ENCODE measurements around the gene SEC11A.
A peak's percentile ranks its signal among the peaks of the same experiment; 100 is the strongest.
"Not testable (repeated sequence)": the region's sequence is repeated elsewhere in the genome, so short reads cannot be mapped to it uniquely, and the experiment has no call there.

SEC11A gene

DNA sequence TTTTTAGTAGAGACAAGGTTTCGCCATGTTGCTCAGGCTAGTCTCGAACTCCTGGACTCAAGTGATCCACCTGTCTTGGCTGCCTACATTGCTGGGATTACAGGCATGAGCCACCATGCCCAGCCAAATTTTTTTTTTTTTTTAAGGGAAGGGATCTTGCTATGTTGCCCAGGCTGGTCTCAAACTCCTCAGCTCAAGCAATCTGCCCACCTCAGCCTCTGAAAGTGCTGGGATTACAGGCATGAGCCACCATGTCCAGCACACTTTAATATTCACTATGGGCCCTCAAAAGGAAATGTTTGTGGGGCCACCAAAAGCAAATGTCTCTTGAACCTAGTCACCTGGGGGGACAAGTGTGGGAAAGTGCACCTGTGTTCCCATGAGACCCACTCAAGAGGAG lies 73.3 kb downstream of the SEC11A start:
- DNase-seq (ENCODE audit: low read depth in 2 of 2), result not testable (repeated sequence)

DNA sequence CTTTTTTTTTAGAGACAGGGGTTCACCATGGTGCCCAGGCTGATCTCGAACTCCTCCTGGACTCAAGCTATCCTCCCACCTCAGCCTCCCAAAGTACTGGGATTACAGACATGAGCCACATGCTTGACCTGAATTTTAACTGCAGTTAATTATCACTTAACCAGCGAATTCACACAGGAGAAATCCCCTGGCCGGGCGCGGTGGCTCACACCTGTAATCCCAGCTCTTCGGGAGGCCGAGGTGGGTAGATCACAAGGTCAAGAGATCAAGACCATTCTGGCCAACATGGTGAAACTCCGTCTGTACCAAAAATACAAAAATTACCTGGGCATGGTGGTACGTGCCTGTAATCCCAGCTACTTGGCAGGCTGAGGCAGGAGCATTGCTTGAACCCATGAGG lies 74.1 kb downstream of the SEC11A start:
- DNase-seq (ENCODE audit: low read depth in 2 of 2), result not testable (repeated sequence)

GRCh38 chr15:84638103-84638502 lies 77.8 kb downstream of the SEC11A start:
- DNase-seq (ENCODE audit: low read depth in 2 of 2), result no peak

- no peak for DNase-seq (ENCODE audit: low read depth in 2 of 2)
Measured at GRCh38 chr15:84634228-84634837, 81.6 kb downstream of the SEC11A start.

DNA sequence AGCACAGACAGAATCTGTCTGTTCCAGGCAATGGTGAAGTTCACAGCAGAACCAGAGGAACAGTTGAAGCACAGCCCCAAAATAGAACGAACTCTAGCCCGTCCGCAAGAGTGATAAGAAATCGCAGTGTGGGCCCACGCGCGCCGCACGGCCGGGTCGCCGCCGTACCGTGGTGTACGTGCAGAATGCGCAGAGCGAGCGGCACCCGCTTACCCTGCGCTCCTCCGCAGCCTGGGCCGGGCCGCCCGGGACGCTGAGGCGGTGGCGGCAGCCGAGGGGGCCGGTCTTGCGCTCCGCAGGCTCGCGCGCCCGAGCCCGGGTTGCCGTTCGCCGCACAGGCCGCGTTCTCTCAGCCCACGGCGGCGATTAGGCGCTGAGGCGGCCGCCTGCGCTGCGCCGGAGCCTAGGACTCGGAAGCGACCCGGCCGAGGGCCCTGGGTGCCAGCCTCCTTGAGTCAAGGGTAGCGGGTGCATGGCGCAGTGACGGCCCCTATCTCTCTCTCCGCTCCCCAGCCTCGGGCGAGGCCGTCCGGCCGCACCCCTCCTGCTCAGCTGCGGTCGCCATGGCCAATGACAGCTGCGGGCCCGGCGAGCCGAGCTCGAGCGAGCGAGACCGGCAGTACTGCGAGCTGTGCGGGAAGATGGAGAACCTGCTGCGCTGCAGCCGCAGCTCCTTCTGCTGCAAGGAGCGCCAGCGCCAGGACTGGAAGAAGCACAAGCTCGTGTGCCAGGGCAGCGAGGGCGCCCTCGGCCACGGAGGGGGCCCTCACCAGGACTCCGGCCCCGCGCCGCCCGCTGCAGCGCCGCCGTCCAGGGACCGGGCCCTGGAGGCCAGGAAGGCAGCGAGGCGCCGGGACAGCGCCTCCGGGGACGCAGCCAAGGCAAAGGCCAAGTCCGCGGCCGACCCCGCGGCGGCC lies 82.4 kb downstream of the SEC11A start:
- peak; percentile 24 to 32 for DNase-seq (ENCODE audit: low read depth in 2 of 2)

GRCh38 chr15:84631706-84632272 lies 84.2 kb downstream of the SEC11A start:
- DNase-seq (ENCODE audit: low read depth in 2 of 2), result no peak

DNA sequence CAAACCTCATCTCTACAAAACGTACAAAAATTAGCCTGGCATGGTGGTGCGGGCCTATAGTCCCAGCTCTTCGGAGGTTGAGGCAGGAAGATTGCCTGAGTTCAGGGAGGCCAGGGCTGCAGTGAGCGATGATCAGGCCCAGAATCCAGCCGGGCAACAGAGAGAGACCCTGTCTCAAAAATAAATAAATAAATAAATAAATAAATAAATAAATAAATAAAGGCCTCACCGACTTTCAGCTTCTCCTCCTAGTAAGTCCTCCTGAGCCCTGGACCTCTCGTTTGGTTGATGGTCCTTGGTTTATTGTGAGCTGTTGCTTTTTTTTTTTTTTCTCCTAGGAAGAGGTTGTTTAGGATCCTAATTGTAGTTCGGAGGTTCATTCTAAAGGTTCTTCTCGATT lies 86.9 kb downstream of the SEC11A start:
- DNase-seq (ENCODE audit: low read depth in 2 of 2), result no peak

DNA sequence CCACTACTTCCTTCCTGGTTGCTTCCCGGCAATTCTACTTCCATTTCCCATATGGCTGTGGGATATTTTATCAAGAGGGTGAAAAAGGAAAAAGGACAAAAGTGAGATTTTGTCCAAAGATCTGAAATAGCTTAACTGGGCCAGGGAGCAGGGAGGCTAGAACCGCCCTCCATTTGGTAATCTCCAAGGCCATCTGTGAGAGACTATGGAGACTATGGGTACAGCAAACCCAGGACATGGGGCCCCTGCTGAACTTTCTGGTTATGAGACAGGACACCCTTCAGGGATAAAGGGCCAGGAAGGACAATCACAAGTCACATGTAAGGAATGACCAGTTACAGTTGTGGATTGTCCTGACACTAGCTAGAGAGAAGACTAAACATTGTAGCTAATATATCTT lies 90.8 kb downstream of the SEC11A start:
- no peak for DNase-seq (ENCODE audit: low read depth in 2 of 2)

GRCh38 chr15:84624359-84624758 lies 91.6 kb downstream of the SEC11A start:
- no peak for DNase-seq (ENCODE audit: low read depth in 2 of 2)

GRCh38 chr15:84621358-84621979 lies 94.5 kb downstream of the SEC11A start:
- DNase-seq (ENCODE audit: low read depth in 2 of 2), result no peak

- no peak for DNase-seq (ENCODE audit: low read depth in 2 of 2)
Measured at GRCh38 chr15:84620626-84621025, 95.3 kb downstream of the SEC11A start.
